ENCODE data around the gene PTP4A2. TPM values are rescaled to one million over a fixed set of nuclear protein-coding genes. Genes with fewer than 3 reads are reported as not detected.

Gene PTP4A2
- polyA plus RNA-seq, 1 experiment: 239 TPM

- DNase-seq (ENCODE audit: low read depth): no peak
- ChIA-PET CTCF (interaction anchor here (0.5 to 1.3 kb wide), 2 partner anchors 9 to 10 kb away, joined by 3 to 4 read pairs; no protein-coding TSS in a partner anchor), POLR2A (no interaction called here)
- Histone ChIP-seq H3K4me3 (ENCODE audit: low read depth, low read length) (no peak overlapping the region), H3K36me3 (ENCODE audit: control insufficient read depth, insufficient read depth, low read length) (no peaks in the 10 kb centered on the region), H3K27me3 (ENCODE audit: control insufficient read depth, insufficient read depth, low read length) (no peaks in the 10 kb centered on the region; the same call in 1 of the 2 replicates)
- TF ChIP-seq, protein P1, sequence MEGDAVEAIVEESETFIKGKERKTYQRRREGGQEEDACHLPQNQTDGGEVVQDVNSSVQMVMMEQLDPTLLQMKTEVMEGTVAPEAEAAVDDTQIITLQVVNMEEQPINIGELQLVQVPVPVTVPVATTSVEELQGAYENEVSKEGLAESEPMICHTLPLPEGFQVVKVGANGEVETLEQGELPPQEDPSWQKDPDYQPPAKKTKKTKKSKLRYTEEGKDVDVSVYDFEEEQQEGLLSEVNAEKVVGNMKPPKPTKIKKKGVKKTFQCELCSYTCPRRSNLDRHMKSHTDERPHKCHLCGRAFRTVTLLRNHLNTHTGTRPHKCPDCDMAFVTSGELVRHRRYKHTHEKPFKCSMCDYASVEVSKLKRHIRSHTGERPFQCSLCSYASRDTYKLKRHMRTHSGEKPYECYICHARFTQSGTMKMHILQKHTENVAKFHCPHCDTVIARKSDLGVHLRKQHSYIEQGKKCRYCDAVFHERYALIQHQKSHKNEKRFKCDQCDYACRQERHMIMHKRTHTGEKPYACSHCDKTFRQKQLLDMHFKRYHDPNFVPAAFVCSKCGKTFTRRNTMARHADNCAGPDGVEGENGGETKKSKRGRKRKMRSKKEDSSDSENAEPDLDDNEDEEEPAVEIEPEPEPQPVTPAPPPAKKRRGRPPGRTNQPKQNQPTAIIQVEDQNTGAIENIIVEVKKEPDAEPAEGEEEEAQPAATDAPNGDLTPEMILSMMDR (IDR thresholded peaks at IDR 0.05; ENCODE audit: insufficient read depth, low read depth, low read length): no peak
Observed at GRCh38 chr1:31861346-31861745, 76.8 kb downstream of the PTP4A2 start.

- DNase-seq (ENCODE audit: low read depth): no peak
- TF ChIP-seq, protein P1 (IDR thresholded peaks at IDR 0.05; ENCODE audit: insufficient read depth, low read depth, low read length): no peak
- Histone ChIP-seq H3K4me3 (ENCODE audit: low read depth, low read length) (no peak overlapping the region), H3K27me3 (ENCODE audit: control insufficient read depth, insufficient read depth, low read length) (no peaks in the 10 kb centered on the region; the same call in 1 of the 2 replicates), H3K36me3 (ENCODE audit: control insufficient read depth, insufficient read depth, low read length) (no peaks in the 10 kb centered on the region)
- POLR2A ChIA-PET: interaction anchor here (0.7 kb wide), 1 partner anchor 44 kb away, joined by 20 read pairs; no protein-coding TSS in a partner anchor
- CTCF ChIA-PET: interaction anchor here (0.7 to 1.3 kb wide), 2 partner anchors 9 to 196 kb away, joined by 4 to 5 read pairs; no protein-coding TSS in a partner anchor
Observed at GRCh38 chr1:31860581-31860980, 77.6 kb downstream of the PTP4A2 start.

DNA sequence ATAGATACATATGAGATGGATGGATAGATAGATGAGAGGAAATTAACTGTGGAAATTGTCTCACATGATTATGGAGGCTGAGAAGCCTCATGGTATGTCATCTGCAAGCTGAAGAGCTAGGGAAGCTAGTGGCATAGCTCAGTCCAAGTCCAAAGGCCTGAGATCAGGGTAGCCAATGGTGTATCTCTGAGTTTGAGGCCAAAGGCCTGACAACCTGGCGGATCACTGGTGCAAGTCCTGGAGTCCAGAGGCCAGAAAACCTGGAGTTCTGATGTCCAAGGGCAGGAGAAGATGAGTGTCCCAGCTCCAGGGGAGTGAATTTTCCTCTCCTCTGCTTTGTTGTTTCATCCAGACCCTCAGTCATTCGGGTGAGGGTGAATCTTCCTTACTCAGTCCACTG is 78.4 kb downstream of the PTP4A2 start:
- Histone ChIP-seq H3K36me3 (ENCODE audit: control insufficient read depth, insufficient read depth, low read length) (no peaks in the 10 kb centered on the region), H3K27me3 (ENCODE audit: control insufficient read depth, insufficient read depth, low read length) (no peaks in the 10 kb centered on the region; the same call in 1 of the 2 replicates), H3K4me3 (ENCODE audit: low read depth, low read length) (no peak overlapping the region)
- CTCF ChIA-PET: interaction anchor here (0.6 to 1.2 kb wide), 2 partner anchors 44 to 372 kb away, joined by 3 to 4 read pairs; partner anchors contain the start of gene SPOCD1
- DNase-seq (ENCODE audit: low read depth): no peak
- TF ChIP-seq, protein P1 (IDR thresholded peaks at IDR 0.05; ENCODE audit: insufficient read depth, low read depth, low read length): no peak
- POLR2A ChIA-PET: no interaction called here

DNA sequence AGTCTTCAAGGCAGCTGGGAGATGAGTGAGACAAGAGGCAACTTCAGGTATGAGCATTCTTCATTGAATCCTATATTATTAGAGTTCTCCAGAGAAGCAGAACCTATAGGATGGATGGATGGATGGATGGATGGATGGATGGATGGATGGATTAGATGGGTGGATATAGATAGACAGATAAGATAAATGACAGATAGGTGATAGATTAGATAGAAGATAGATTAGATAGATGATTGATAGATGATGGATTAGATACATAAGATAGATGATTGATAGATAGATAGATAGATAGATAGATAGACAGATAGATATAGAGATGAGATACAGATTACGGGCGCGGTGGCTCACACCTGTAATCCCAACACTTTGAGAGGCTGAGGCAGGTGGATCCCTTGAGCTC is 79.1 kb downstream of the PTP4A2 start:
- no peaks in the 10 kb centered on the region for H3K36me3 ChIP-seq (ENCODE audit: control insufficient read depth, insufficient read depth, low read length)
- no peak overlapping the region for H3K4me3 ChIP-seq (ENCODE audit: low read depth, low read length)
- POLR2A ChIA-PET: no interaction called here
- CTCF ChIA-PET: interaction anchor here (1.2 kb wide), 1 partner anchor 43 kb away, joined by 3 read pairs; the partner anchor contains the start of gene SPOCD1
- TF ChIP-seq, protein P1 (IDR thresholded peaks at IDR 0.05; ENCODE audit: insufficient read depth, low read depth, low read length): no peak
- H3K27me3 ChIP-seq (ENCODE audit: control insufficient read depth, insufficient read depth, low read length): no peaks in the 10 kb centered on the region; the same call in 1 of the 2 replicates
- no peak for DNase-seq (ENCODE audit: low read depth)

- TF ChIP-seq, protein P1 (IDR thresholded peaks at IDR 0.05; ENCODE audit: insufficient read depth, low read depth, low read length): no peak
- H3K27me3 ChIP-seq (ENCODE audit: control insufficient read depth, insufficient read depth, low read length): no peaks in the 10 kb centered on the region; the same call in 1 of the 2 replicates
- CTCF ChIA-PET: no interaction called here
- no peaks in the 10 kb centered on the region for H3K36me3 ChIP-seq (ENCODE audit: control insufficient read depth, insufficient read depth, low read length)
- POLR2A ChIA-PET: no interaction called here
- DNase-seq (ENCODE audit: low read depth): no peak
- H3K4me3 ChIP-seq (ENCODE audit: low read depth, low read length): no peak overlapping the region
Observed at GRCh38 chr1:31857863-31858262, 80.3 kb downstream of the PTP4A2 start.

Other genes with a start within 250 kb of the PTP4A2 start
- gene COL16A1, start 234.4 kb downstream of the PTP4A2 start, polyA plus RNA-seq (2011; rRNA removed): 88.3 and 123 TPM in 2 replicates
- gene ADGRB2, start 174.0 kb downstream of the PTP4A2 start, polyA plus RNA-seq (2011; rRNA removed): 6.4 and 9.2 TPM in 2 replicates
- gene SPOCD1, start 122.3 kb downstream of the PTP4A2 start, polyA plus RNA-seq (2011; rRNA removed): 92.8 and 169 TPM in 2 replicates
- gene KHDRBS1, start 75.5 kb upstream of the PTP4A2 start, polyA plus RNA-seq (2011; rRNA removed): 24.1 and 27.5 TPM in 2 replicates
- gene TMEM39B, start 134.6 kb upstream of the PTP4A2 start, polyA plus RNA-seq (2011; rRNA removed): 19.3 and 31.1 TPM in 2 replicates
- 26.6 and 29.8 TPM in 2 replicates for gene KPNA6, start 169.7 kb upstream of the PTP4A2 start, polyA plus RNA-seq (2011; rRNA removed)
- gene TXLNA, start 241.3 kb upstream of the PTP4A2 start, polyA plus RNA-seq (2011; rRNA removed): 38.1 and 38.5 TPM in 2 replicates